Stomach smooth muscle (tissue), 2 donors: ENCODE measurements around the gene GNAS-AS1.

ENCODE experiments used
- H3K27ac ChIP-seq: one replicate; pipeline ENCODE4 v1.7.0; 2013; ENCODE audit warnings: mild to moderate bottlenecking, low read length, inconsistent platforms
- H3K27me3 ChIP-seq, 2 donors: one replicate each; pipeline ENCODE4 v1.7.0; 2013; ENCODE audit warnings: low read length in 2 of 2; ENCODE audit not compliant: insufficient read depth in 2 of 2, control insufficient read depth in 1 of 2
- H3K36me3 ChIP-seq, 2 donors: one replicate each; pipeline ENCODE4 v1.7.0; 2013; ENCODE audit warnings: low read length in 2 of 2; ENCODE audit not compliant: control insufficient read depth in 2 of 2, insufficient read depth in 2 of 2
- H3K4me1 ChIP-seq: one replicate; pipeline ENCODE4 v1.7.0; 2013; ENCODE audit warnings: low read length; ENCODE audit not compliant: control insufficient read depth, insufficient read depth
- H3K4me3 ChIP-seq, 2 donors: one replicate each; pipeline ENCODE4 v1.7.0; 2013; ENCODE audit warnings: low read length in 2 of 2
- H3K9ac ChIP-seq, 2 donors: one replicate each; pipeline ENCODE4 v1.7.0; 2013; ENCODE audit warnings: low read length in 2 of 2, mild to moderate bottlenecking in 1 of 2
- H3K9me3 ChIP-seq, 2 donors: one replicate each; pipeline ENCODE4 v1.7.0; 2013; ENCODE audit warnings: low read length in 2 of 2; ENCODE audit not compliant: control insufficient read depth in 2 of 2
- donor health status: healthy.
- donor health status: Pancreatic carcinoma.

The GNAS-AS1 gene

DNA sequence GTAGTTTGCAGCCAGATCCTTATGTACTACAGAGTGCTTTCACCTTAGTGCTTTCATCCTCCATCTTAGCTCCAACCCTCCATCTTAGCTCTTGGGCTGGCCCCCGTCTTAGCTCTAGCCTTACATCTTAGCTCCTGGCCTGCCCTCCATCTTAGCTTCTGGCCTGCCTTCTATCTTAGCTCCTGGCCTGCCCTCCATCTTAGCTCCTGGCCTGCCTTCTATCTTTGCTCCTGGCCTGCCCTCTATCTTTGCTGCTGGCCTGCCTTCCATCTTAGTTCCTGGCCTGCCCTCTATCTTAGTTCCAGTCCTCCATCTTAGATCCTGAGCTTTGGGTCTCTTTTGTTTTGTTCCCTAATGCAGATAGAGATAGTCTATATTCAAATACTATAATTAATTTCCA, 23.8 kb upstream of the GNAS-AS1 start:
- Histone ChIP-seq H3K27ac (no peak overlapping the region), H3K36me3 (no peaks in the 10 kb centered on the region), H3K4me1 (no peaks in the 10 kb centered on the region), H3K9me3 (no peaks in the 10 kb centered on the region), H3K9ac (no peak overlapping the region), H3K4me3 (no peak overlapping the region), H3K27me3 (no peaks in the 10 kb centered on the region)

DNA sequence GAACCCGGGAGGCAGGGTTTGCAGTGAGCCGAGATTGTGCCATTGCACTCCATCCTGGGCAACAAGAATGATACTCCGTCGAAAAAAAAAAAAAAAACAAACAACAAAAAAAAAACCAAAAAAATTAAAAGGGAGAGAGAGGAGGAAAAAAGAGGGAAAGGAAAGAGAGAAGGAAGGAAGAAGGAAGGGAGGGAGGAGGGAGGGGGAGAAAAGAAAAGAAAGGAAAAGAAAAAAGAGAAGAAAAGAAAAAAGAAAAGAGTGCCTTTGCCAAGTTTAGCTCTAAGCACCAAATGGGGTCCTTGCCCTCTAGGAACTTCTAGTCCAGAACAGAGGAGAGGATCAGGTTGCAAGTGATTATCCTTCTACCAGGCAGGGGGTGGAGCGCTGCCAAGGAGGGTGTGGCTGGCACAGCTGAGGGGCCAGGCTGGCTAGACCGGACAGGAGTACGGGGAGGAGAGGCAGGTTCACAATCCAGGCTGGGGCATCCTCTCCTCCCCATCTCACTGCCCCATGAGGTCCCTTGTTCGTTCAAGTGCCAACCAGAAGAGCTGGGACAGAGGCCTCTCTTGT, 20.9 kb upstream of the GNAS-AS1 start:
- Histone ChIP-seq H3K36me3 (no peaks in the 10 kb centered on the region), H3K9ac (no peak overlapping the region), H3K4me3 (no peak overlapping the region), H3K4me1 (no peaks in the 10 kb centered on the region), H3K9me3 (no peaks in the 10 kb centered on the region), H3K27me3 (no peaks in the 10 kb centered on the region), H3K27ac (no peak overlapping the region)

DNA sequence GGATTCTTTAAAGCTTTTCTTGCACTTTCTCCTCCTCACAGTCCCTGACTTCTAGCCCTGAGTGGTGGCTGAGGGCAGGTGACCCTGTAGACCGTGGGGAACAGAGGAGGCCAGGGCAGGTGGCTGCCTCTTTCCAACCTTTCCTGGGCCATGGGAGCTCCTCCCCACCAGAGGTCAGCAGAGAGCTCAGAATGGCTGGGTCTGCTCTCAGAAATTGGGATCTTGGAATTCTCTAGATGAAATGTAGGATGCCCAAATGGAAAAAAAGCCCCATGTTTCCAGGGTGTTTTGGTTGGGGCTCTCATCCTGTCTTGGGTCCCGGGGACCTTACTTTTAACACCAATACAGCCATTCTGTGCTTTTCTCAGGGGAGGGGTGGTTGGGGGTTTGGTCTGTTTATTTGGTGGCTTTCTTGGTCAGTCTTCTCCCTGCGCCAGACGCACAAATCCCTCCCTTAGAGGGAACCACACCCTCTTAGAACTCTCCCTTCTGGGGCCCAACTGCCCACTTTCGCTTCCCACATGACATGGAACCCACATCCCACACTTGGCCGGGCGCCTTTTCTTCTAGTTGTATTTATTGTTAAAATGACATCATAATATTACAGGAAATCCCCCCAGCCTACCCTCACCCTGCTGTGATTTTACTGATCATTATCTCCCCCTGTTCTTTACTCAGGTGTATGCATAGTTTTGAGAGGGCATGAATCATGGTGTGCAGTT, 19.8 kb upstream of the GNAS-AS1 start:
- Histone ChIP-seq H3K4me1 (no peaks in the 10 kb centered on the region), H3K36me3 (no peaks in the 10 kb centered on the region), H3K27me3 (no peaks in the 10 kb centered on the region), H3K9ac (no peak overlapping the region), H3K9me3 (no peaks in the 10 kb centered on the region), H3K27ac (no peak overlapping the region), H3K4me3 (no peak overlapping the region)

DNA sequence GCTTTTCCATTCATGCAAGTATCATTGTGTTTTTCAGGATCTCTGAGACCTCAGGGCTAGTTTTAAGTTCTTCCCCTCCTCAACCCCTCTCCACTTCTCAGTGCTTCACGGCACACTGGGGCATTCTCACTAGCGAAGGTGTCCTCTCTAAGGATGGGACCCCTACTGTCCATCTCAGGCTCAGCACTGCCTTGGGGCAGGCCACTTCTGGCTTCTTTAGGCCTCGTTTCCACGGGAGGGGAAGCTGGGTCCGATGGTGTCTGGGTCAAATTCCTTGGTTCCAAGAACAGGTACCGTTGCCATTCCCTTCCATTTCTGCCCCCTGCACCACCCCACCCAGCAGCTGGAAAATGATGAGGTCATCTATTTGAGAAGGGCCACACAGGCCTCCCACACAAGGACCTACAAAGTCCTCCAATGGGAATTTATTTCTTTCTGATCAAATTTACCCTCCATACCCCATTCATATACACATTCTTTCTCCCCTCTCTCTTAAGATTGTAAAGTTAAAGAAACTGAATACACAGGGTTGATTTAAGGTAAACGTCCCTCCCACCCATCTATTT, 19.0 kb upstream of the GNAS-AS1 start:
- Histone ChIP-seq H3K9ac (no peak overlapping the region), H3K27me3 (no peaks in the 10 kb centered on the region), H3K4me1 (no peaks in the 10 kb centered on the region), H3K9me3 (no peaks in the 10 kb centered on the region), H3K27ac (no peak overlapping the region), H3K4me3 (no peak overlapping the region), H3K36me3 (no peaks in the 10 kb centered on the region)

DNA sequence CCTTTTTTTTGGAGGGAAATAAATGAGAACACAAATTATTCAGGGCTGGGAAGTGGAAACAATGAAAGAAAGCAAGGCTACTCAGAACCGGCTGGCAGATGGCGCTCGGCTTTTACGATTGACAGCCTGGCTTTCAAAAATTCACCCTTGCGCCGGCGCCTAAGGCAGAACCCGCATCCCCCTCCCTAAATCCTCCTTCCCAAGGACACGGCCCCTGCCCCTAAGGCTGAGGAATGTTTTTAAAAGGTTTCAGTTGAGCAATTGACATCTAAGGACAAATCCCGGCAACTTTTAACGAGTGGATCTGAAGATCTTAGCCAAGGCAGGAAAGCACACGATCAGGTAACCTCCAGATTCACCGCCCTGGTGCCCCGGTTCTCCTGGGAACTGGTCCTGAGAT, 18.1 kb upstream of the GNAS-AS1 start:
- H3K9ac ChIP-seq = no peak overlapping the region
- no peak overlapping the region for H3K4me3 ChIP-seq
- H3K36me3 ChIP-seq = no peaks in the 10 kb centered on the region
- no peaks in the 10 kb centered on the region for H3K9me3 ChIP-seq
- no peak overlapping the region for H3K27ac ChIP-seq
- no peaks in the 10 kb centered on the region for H3K4me1 ChIP-seq
- H3K27me3 ChIP-seq = no peaks in the 10 kb centered on the region

DNA sequence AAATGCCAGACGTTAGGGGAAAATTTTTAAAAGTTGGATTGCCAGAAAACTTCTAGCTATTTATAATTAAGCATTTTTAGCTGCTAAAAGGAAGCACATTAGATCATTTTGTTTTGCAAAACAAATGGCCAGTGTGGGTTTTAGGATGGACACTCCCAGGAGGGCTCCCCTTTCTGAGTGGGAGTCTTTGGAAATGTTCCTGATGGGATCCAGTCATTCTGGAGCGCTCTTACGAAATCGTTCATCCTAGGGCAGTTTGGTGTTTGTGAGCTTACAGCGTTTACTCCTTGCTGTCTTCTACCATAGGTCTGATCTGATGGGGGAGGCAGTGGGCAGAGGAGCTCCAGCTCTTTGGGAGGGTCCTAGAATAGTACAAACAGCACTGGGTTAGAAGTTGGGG, 16.5 kb upstream of the GNAS-AS1 start:
- H3K27ac ChIP-seq = no peak overlapping the region
- H3K9ac ChIP-seq = no peak overlapping the region
- no peaks in the 10 kb centered on the region for H3K36me3 ChIP-seq
- H3K4me3 ChIP-seq = no peak overlapping the region
- H3K27me3 ChIP-seq = no peaks in the 10 kb centered on the region
- H3K9me3 ChIP-seq = no peaks in the 10 kb centered on the region
- H3K4me1 ChIP-seq = no peaks in the 10 kb centered on the region

DNA sequence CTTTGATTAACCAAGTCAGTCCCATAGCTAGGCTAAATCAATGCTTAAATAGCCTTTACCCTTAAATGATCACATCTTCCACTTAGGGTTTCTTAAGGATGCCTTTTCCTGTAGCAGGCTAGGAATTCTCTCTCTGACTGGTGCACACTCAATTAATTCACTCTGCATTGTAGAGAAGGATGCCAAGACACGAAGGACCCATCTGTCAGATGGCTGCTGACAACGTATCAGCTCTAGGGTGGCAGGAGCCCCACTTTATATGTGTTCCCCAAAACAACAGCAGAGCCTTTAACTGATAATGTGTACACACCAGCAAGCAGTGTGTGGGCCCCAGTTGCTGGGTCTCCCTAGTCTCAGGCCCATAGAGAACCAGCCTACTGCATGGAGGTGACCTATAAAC, 15.1 kb upstream of the GNAS-AS1 start:
- Histone ChIP-seq H3K27ac (no peak overlapping the region), H3K27me3 (no peaks in the 10 kb centered on the region), H3K9me3 (no peaks in the 10 kb centered on the region), H3K4me3 (no peak overlapping the region), H3K4me1 (no peaks in the 10 kb centered on the region), H3K9ac (no peak overlapping the region), H3K36me3 (no peaks in the 10 kb centered on the region)

DNA sequence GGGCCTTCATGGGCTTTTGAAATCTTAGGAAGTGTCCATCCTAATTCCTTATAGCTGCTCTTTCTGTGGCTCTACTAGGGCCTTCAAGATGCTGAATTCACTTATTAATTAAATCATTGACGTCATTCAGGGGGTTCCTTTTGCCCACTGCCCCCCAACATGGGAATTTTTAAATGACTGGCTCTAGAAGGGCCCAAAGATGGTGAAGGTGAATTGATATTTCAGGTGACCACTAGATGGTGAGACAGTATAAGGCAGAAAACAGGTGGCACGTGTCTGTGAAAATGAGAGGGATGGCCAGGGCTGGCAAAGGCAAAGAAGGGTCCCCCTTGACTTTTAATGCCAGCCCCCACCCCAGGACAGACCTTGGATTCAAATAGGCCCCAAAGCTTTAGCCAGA, 13.6 kb upstream of the GNAS-AS1 start:
- Histone ChIP-seq H3K36me3 (no peaks in the 10 kb centered on the region), H3K9me3 (no peaks in the 10 kb centered on the region), H3K4me3 (no peak overlapping the region), H3K4me1 (no peaks in the 10 kb centered on the region), H3K27ac (no peak overlapping the region), H3K9ac (no peak overlapping the region), H3K27me3 (no peaks in the 10 kb centered on the region)

DNA sequence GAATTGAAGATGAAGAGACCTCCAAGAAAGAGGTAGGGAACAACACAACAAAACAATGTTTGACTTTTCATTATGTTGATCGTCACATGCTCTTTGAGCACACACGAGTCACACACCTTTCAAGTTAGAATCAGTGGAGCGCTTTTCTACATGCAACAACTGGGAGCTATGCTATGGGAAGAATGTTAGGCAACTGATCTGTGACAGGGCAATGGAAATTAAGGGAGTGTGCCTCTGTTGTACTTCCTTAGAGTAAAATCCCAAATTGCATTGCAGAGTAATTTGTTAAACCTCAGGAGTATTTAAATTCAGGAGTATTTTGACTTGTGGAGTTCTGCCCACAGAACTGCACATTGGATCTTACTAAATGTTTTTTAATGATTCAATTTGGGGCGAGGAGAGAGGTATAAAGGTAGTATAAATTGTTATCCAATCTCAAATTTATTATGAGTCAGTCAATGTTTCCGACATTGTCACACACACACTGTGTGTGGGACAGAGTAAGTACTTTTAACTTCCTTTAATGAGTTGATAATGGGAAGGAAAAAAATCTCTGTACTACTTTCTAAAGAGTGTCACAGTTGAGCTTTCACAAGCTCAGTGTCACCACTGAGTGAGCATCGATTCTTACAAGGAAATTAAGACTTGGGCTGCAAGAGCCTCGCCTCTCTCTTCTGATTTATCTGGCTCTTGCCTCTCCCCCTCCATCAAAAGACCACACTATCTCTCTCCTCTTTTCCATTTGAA, 12.5 kb upstream of the GNAS-AS1 start:
- no peaks in the 10 kb centered on the region for H3K4me1 ChIP-seq
- H3K27ac ChIP-seq = no peak overlapping the region
- H3K9ac ChIP-seq = no peak overlapping the region
- H3K9me3 ChIP-seq = no peaks in the 10 kb centered on the region
- no peaks in the 10 kb centered on the region for H3K27me3 ChIP-seq
- no peaks in the 10 kb centered on the region for H3K36me3 ChIP-seq
- no peak overlapping the region for H3K4me3 ChIP-seq

DNA sequence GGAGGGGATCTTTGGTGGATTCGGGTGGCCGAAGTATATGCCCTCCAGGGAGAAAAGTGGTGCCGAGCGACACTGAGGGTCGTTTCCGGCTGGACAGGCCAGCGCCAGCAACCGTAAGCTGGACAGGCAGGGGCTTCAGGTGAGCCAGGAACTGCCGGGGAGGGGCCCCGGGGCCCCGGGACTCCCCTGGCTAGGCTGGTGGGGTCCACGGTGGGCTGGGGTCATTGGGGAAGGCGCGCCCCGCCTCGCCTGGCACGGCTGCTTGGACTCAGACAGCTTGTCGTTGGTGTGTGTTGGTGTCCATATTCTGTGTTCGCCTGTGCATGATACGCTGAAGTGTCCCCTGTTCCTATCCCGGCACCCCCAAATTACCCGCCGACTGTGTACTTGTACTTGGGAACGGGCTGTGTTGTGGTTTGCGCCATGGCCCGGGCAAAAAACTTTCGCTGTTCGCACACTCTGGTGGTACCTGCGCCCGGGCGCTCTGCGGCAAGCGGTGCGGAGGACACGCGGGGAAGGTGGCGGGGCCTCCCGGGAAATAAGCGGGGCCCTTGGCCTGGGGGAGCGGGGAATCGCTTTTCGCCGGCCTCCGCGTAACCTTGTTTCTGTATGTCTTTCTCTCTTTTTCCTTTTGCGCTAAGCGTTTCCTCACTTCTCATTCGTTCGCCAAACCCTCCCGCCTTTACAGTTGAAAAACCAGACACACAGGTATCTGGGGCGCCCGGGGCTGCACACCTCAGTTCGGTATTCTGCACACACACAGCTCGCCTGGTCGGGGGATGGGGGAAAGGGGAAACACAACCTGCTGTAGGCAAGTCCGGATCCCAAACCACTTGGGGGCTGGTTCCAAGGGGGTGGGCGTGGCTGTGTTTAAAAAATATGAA, 5.0 kb upstream of the GNAS-AS1 start:
- H3K36me3 ChIP-seq = no peaks in the 10 kb centered on the region
- no peaks in the 10 kb centered on the region for H3K9me3 ChIP-seq
- H3K9ac ChIP-seq = no peak overlapping the region
- H3K27ac ChIP-seq = no peak overlapping the region
- no peak overlapping the region for H3K4me3 ChIP-seq
- H3K27me3 ChIP-seq = peaks cover 29 to 42% of the 10 kb centered on the region in 2 donors
- peaks cover 13% of the 10 kb centered on the region for H3K4me1 ChIP-seq
